Aorta (tissue), 5 donors: ENCODE measurements around the gene PDCD4. TPM values are rescaled to one million over a fixed set of nuclear protein-coding genes. Genes with fewer than 3 reads are reported as not detected.

Source experiments
- ATAC-seq: fragments of 200-7000 bp; cut with Tn5 transposase; one replicate; pipeline ENCODE4 v1.9.1; 2022; ENCODE audit warnings: moderate library complexity; ENCODE audit not compliant: low FRiP score
- DNase-seq, 2 donors: peaks; one replicate each; pipeline ENCODE4 v3.0.0-alpha.2; 2020
- H3K27ac ChIP-seq, 2 donors: one replicate each; pipeline ENCODE4 v1.5.1; 2013; ENCODE audit warnings: low read length in 2 of 2, mild to moderate bottlenecking in 2 of 2, moderate library complexity in 2 of 2, control low read depth in 1 of 2, inconsistent platforms in 1 of 2, low read depth in 1 of 2
- H3K27me3 ChIP-seq, 2 donors: one replicate each; pipeline ENCODE4 v1.6.1; 2013; ENCODE audit warnings: control low read depth in 1 of 2, low read length in 1 of 2, mild to moderate bottlenecking in 1 of 2, moderate library complexity in 1 of 2; ENCODE audit not compliant: insufficient read depth in 2 of 2, control insufficient read depth in 1 of 2
- H3K36me3 ChIP-seq, 2 donors: one replicate each; pipeline ENCODE4 v1.6.1; 2013; ENCODE audit warnings: control low read depth in 1 of 2, low read length in 1 of 2, mild to moderate bottlenecking in 1 of 2; ENCODE audit not compliant: insufficient read depth in 2 of 2, control insufficient read depth in 1 of 2
- H3K4me1 ChIP-seq, 2 donors: one replicate each; pipeline ENCODE4 v1.6.1; 2013; ENCODE audit warnings: low read length in 2 of 2, control low read depth in 1 of 2, mild to moderate bottlenecking in 1 of 2, moderate library complexity in 1 of 2; ENCODE audit not compliant: insufficient read depth in 2 of 2, control insufficient read depth in 1 of 2
- H3K4me3 ChIP-seq, 2 donors: one replicate each; pipeline ENCODE4 v1.5.1; 2013; ENCODE audit warnings: low read length in 2 of 2, control low read depth in 1 of 2, mild to moderate bottlenecking in 1 of 2
- H3K9me3 ChIP-seq: one replicate; pipeline ENCODE4 v1.6.1; 2013; ENCODE audit warnings: mild to moderate bottlenecking, low read length; ENCODE audit not compliant: control insufficient read depth
- WGBS, 2 donors: extraction: QIAGEN DNeasy Blood & Tissue Kit; methylation state at CpG; one replicate each; pipeline ENCODE4 v1.1.7; 2013; 5-methylcytosine and 5-hydroxymethylcytosine counted together
- intact Hi-C, 2 donors: fragments of 100-400 bp; cut with DNase I; formaldehyde crosslinking; loops; one replicate each; pipeline versions ENCODE4 v1.14.2 to v1.15.0; 2022
- polyA plus RNA-seq, 2 donors: library from polyadenylated mRNA; stranded (reverse); fragments of 200-250 nt; gene quantifications; one replicate each; pipeline ENCODE4 v1.2.3, GENCODE V29; 2013
- total RNA-seq, 2 donors: library from RNA; stranded (reverse); fragmentation: NEBNext Ultra II Directional; extraction: Animal tissue kit (Norgen Biotek cat#: 25700); gene quantifications; one replicate each; pipeline ENCODE4 v1.2.1, GENCODE V29; 2021
- donor health status: healthy with polysubstance abuse.
- donor health status: Bipolar disorder and iron deficiency.
- donor health status: DM: no; HTN: no; CAD: no.
- donor health status: DM: no; HTN: no; CAD: no.
- donor health status: DM: yes; HTN: yes; CAD: no.

PDCD4 gene
- total and polyA plus RNA-seq, 4 donors: 46.6 to 124 (median 78.6) TPM

DNA sequence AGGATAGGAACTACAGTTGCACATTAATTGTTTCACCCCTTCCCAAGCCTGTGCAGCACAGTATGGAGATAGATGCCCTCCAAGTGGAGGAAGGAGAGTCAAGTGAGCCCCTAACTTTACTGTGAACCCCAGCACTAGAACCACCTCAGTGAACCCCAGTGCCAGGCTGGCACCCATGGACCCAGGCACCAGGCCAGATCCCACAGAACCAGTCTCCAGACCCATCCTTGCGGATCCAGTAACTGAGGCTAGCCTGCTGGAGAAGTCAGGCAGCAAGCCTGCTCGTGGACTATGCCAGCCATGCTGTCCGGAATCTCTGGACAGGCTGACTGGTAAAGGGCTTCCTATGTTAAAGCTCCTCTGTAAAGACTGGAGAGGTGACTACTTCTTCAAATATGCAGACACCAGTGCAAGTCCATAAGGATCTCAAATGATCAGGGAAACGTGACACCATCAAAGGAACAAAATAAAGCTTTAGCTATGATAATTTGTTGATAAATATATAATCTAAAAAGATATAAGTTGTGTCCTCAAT, 75.4 kb downstream of the PDCD4 start:
- no peak overlapping the region for H3K27ac ChIP-seq
- 71 to 84% methylated on average over 4 of the region's 4 CpGs for WGBS, 2 donors
- no peak for ATAC-seq

More for the DNA sequence above, 75.4 kb downstream of the PDCD4 start:
- no peaks in the 10 kb centered on the region for H3K27me3 ChIP-seq
- no peaks in the 10 kb centered on the region for H3K4me1 ChIP-seq
- no peak for DNase-seq
- no peak overlapping the region for H3K4me3 ChIP-seq
- no peaks in the 10 kb centered on the region for H3K9me3 ChIP-seq
- intact Hi-C loops: no loop called here
- no peaks in the 10 kb centered on the region for H3K36me3 ChIP-seq

Other genes with a start within 250 kb of the PDCD4 start
- 10 to 100 TPM in 1 of 2 donors, 1 to 10 TPM in 1; 9.9 to 11.2 TPM for gene RBM20, start 227.6 kb upstream of the PDCD4 start, total RNA-seq
- 1 to 10 TPM; 2.9 to 6.0 TPM for gene RBM20, start 227.6 kb upstream of the PDCD4 start, polyA plus RNA-seq
- gene BBIP1, start 47.3 kb downstream of the PDCD4 start, total RNA-seq: 10 to 100 TPM; 35.3 to 36.2 TPM
- gene BBIP1, start 47.3 kb downstream of the PDCD4 start, polyA plus RNA-seq: 10 to 100 TPM; 30.4 to 38.6 TPM
- 10 to 100 TPM; 62.5 to 68.4 TPM for gene SHOC2, start 47.7 kb downstream of the PDCD4 start, total RNA-seq
- 10 to 100 TPM; 17.6 to 33.1 TPM for gene SHOC2, start 47.7 kb downstream of the PDCD4 start, polyA plus RNA-seq
- 10 to 100 TPM; 11.4 to 11.5 TPM for gene ADRA2A, start 205.1 kb downstream of the PDCD4 start, total RNA-seq
- under 1 TPM; 0.13 to 0.46 TPM for gene ADRA2A, start 205.1 kb downstream of the PDCD4 start, polyA plus RNA-seq